BE2C (cell line): ENCODE data around the gene INSC.
A peak's percentile ranks its signal among the peaks of the same experiment; 100 is the strongest.

ENCODE experiments used
- DNase-seq: peaks from one replicate; pipeline ENCODE4 v3.0.0-alpha.2; 2020
- H3K27me3 ChIP-seq: fragments of 250-450 bp; sonication (Bioruptor Pico); 2 replicates; pipeline ENCODE4 v1.5.1; 2020; ENCODE audit warnings: mild to moderate bottlenecking
- H3K36me3 ChIP-seq: fragments of 250-450 bp; sonication (Bioruptor Pico); 2 replicates; pipeline ENCODE4 v1.5.1; 2020; ENCODE audit warnings: mild to moderate bottlenecking
- H3K4me1 ChIP-seq: fragments of 250-450 bp; sonication (Bioruptor Pico); 2 replicates; pipeline ENCODE4 v1.5.1; 2020
- H3K4me3 ChIP-seq: 2 replicates; pipeline ENCODE4 v1.5.1; 2011; ENCODE audit warnings: low read depth, low read length
- H3K9me3 ChIP-seq: fragments of 250-450 bp; sonication (Bioruptor Pico); 2 replicates; pipeline ENCODE4 v1.5.1; 2020
- TF ChIP-seq, protein P1 (sequence below): IDR thresholded peaks from 2 replicates; pipeline ENCODE4 v1.5.1; 2012; ENCODE audit warnings: mild to moderate bottlenecking, low read depth, low read length

The INSC gene

DNA sequence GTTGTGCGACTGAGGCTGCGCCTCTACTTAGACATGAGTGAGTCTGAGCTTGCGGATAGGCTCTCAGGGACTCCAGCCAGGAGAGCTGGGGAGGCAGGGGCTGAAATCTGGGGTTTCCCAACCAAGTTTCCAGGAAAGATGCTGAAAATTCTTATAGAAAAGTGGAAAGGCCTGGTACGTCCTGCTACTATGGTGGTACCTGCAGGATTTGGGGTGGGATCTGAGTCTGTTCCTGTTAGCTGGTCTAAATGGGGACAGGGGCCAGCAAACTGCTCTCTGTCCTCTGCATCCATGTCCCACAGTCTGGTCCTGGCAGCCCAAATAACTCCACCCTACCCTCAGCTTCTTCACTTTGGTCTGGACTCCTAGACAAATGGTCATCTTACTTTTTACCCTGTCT is 86.9 kb downstream of the INSC start:
- Histone ChIP-seq H3K27me3 (no peaks in the 10 kb centered on the region), H3K4me3 (no peak overlapping the region), H3K4me1 (no peaks in the 10 kb centered on the region), H3K9me3 (no peaks in the 10 kb centered on the region), H3K36me3 (no peaks in the 10 kb centered on the region)
- TF ChIP-seq, protein P1, sequence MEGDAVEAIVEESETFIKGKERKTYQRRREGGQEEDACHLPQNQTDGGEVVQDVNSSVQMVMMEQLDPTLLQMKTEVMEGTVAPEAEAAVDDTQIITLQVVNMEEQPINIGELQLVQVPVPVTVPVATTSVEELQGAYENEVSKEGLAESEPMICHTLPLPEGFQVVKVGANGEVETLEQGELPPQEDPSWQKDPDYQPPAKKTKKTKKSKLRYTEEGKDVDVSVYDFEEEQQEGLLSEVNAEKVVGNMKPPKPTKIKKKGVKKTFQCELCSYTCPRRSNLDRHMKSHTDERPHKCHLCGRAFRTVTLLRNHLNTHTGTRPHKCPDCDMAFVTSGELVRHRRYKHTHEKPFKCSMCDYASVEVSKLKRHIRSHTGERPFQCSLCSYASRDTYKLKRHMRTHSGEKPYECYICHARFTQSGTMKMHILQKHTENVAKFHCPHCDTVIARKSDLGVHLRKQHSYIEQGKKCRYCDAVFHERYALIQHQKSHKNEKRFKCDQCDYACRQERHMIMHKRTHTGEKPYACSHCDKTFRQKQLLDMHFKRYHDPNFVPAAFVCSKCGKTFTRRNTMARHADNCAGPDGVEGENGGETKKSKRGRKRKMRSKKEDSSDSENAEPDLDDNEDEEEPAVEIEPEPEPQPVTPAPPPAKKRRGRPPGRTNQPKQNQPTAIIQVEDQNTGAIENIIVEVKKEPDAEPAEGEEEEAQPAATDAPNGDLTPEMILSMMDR, result no peak
- DNase-seq, result no peak

DNA sequence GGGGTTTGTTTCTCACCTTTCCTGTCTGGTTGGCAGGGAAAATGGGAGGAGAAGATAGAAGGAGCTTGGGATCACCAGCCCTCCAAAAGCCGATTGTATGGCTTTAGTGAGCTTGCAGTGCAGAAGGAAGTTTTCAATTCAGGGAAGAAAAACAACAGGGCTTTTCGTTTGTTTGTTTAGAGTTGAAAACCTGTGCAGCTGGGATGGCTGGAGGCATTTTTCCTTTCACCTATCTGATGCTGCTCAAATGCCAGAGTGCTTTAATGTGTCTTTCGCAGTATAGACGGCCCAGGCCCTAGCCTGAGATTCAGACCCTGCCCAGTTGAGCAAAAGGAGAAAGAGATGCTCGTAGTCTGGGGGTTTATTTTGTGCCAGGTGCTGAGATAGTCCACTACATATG is 87.9 kb downstream of the INSC start:
- H3K4me1 ChIP-seq, result no peaks in the 10 kb centered on the region
- no peaks in the 10 kb centered on the region for H3K27me3 ChIP-seq
- no peaks in the 10 kb centered on the region for H3K36me3 ChIP-seq
- no peak for DNase-seq
- TF ChIP-seq, protein P1, result no peak
- H3K4me3 ChIP-seq, result no peak overlapping the region
- H3K9me3 ChIP-seq, result no peaks in the 10 kb centered on the region

DNA sequence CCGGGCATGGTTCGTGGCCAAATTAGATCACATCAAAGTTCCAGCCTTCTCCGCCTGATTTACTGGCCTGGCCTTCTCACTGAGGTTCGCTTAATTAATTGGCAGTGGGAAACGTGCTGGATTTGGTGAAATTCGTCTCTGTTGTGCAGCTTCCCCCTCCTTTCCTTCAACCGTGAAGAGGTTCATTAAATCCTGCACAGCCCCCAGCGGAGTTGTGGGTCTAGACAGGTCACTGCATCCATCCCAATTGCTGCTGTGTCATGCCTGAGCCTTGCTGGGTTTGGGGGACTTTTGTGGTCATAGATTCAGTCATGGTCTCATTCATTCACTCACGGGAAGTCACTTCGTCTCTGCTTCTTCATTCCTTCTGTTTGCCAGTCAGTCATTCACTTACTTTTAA is 90.0 kb downstream of the INSC start:
- H3K27me3 ChIP-seq, result no peaks in the 10 kb centered on the region

DNA sequence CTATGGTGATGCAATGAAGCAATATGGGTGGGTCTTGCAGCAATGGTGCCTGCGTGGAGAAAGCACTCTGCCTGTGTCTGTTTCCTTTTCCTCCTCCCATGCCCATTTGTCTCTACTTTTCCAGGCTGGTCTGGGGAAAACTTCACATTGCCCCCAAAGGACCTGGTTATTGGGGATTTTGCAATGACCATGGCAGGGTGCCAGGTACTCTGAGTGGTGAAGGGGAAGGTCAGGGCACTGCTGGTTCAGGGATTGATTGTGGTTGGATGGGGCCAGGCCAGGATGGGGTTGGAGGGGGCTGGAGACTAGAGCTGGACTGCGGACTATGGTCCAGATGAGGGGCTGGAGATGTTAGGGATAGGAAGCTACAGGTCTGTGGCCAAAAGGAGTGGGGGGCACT is 92.1 kb downstream of the INSC start:
- H3K4me3 ChIP-seq, result no peak overlapping the region
- H3K27me3 ChIP-seq, result no peaks in the 10 kb centered on the region
- TF ChIP-seq, protein P1, result no peak
- no peaks in the 10 kb centered on the region for H3K4me1 ChIP-seq
- DNase-seq, result no peak
- no peaks in the 10 kb centered on the region for H3K9me3 ChIP-seq
- no peaks in the 10 kb centered on the region for H3K36me3 ChIP-seq

More for the DNA sequence above, 90.0 kb downstream of the INSC start:
- H3K4me3 ChIP-seq, result no peak overlapping the region
- no peak for DNase-seq
- no peaks in the 10 kb centered on the region for H3K9me3 ChIP-seq
- no peaks in the 10 kb centered on the region for H3K36me3 ChIP-seq
- TF ChIP-seq, protein P1, result no peak
- H3K4me1 ChIP-seq, result no peaks in the 10 kb centered on the region

DNA sequence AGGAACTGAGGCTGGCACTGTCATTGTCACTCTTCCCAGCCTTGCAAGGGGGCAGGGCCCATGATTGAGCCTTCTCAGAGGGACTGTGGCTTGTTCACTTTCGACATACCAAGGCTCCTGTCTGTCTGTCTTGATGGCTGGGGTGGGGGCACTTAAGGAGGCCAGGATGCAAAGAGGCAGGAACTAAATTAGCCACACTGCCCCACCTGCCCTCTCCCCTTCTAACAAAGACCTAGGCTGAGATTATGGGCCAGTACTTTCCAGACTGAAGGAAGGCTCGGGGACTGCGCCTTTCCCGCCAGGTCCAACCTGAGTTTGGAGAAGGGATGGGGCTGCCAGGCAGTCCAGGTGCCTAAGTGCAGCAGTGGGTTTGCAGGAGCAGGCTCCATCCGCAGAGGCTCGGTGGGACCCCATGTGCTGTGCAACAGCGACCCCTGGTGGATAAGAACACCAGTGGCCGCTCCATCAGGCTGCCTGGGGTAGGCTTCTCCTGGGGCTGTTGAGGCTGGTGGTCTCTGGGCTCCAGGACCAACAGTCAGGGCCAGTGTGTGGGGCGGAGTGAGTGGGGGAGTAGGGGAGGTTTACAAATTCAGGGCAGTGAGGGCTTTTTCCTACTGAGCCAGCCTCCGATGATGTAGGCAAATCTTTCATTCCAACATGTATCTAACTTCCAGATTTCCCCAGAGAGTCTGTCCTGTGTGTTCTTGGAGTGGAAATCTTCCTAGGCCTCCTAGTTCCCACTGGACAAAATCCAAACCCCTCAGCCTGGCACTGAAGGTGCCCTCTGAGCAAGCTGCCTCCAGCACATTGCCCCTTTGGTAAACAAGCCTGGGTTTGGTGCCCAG is 93.9 kb downstream of the INSC start:
- peak; percentile 70 for DNase-seq
- H3K9me3 ChIP-seq, result no peaks in the 10 kb centered on the region
- no peaks in the 10 kb centered on the region for H3K4me1 ChIP-seq
- no peaks in the 10 kb centered on the region for H3K27me3 ChIP-seq
- TF ChIP-seq, protein P1, result peak; percentile 70
- H3K4me3 ChIP-seq, result no peak overlapping the region
- no peaks in the 10 kb centered on the region for H3K36me3 ChIP-seq

DNA sequence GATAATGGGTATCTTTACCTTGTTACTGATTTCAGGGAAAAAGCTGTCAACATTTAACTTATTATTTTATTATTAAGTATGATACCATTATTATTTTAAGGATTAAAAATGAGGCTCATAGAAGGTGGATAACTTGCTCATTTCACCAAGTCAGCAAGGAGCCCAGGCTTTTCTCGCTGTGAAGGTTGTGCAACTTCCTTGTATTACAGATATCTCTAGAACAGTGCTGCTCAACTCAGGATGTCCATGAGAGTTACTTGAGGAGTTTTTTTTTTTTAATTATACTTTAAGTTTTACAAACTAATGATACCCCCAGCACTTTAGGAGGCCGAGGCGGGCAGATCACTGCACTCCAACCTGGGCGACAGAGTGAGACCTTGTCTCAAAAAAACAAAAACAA is 98.2 kb downstream of the INSC start:
- DNase-seq, result no peak
- TF ChIP-seq, protein P1, result no peak
- Histone ChIP-seq H3K36me3 (no peaks in the 10 kb centered on the region), H3K9me3 (no peaks in the 10 kb centered on the region), H3K27me3 (no peaks in the 10 kb centered on the region), H3K4me1 (no peaks in the 10 kb centered on the region; the same call in 1 of the 2 replicates), H3K4me3 (no peak overlapping the region)
